Astrocyte of the cerebellum (primary cell): Measurements from ENCODE around the gene LRP4.
"Not testable (repeated sequence)": the region's sequence is repeated elsewhere in the genome, so short reads cannot be mapped to it uniquely, and the experiment has no call there.

ENCODE experiments used
- DNase-seq: peaks from one replicate; pipeline ENCODE4 v3.0.0-alpha.2; 2011; ENCODE audit warnings: low read depth
- H3K4me3 ChIP-seq: 2 replicates; pipeline ENCODE4 v1.5.1; 2011; ENCODE audit warnings: mild to moderate bottlenecking, low read depth, low read length, moderate library complexity
- in situ Hi-C: cut with HindIII; loops from 2 replicates; pipeline ENCODE4 v1.10.0; 2017; ENCODE audit warnings: low sequenced_read_pairs
- TF ChIP-seq, protein P1 (sequence below): IDR thresholded peaks from 2 replicates; pipeline ENCODE4 v1.5.1; 2012; ENCODE audit warnings: low read length, low read depth, moderate library complexity, mild to moderate bottlenecking; ENCODE audit errors: missing control alignments

The LRP4 gene

DNA sequence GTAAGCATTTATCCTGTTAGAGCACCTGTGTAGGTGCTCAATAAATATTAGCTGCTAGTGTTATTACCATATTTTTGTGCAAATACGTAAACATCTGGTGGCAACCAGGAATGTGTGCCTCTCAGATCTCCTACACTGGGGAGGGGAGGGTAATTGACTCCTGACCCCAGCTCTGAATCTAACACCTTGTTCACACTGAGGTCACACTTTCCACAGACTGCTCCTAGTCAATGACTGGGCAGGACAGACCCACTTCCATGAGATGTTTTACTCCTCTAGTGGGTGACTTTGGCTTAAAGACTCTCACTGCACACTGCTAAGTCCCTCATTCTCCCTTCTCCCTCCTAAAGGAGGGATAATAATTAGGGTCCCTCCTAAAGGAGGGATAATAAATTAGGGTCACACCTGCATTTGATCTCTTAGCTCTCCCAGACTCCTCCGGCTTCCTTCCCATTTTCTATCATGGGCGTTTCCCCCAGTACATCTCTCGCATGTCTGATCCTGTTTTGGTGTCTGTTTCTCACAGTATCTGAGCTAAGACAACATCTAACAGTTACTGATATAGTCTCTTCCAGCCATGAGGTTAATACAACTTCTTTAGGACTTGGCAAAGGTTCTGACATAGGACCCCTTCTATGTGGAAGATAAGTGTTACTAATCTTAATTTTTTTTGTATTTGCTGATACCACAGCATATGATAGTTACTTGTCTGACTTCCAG, 26.2 kb upstream of the LRP4 start:
- no peak overlapping the region for H3K4me3 ChIP-seq
- no peak for DNase-seq
- in situ Hi-C loops = no loop called here
- TF ChIP-seq, protein P1, sequence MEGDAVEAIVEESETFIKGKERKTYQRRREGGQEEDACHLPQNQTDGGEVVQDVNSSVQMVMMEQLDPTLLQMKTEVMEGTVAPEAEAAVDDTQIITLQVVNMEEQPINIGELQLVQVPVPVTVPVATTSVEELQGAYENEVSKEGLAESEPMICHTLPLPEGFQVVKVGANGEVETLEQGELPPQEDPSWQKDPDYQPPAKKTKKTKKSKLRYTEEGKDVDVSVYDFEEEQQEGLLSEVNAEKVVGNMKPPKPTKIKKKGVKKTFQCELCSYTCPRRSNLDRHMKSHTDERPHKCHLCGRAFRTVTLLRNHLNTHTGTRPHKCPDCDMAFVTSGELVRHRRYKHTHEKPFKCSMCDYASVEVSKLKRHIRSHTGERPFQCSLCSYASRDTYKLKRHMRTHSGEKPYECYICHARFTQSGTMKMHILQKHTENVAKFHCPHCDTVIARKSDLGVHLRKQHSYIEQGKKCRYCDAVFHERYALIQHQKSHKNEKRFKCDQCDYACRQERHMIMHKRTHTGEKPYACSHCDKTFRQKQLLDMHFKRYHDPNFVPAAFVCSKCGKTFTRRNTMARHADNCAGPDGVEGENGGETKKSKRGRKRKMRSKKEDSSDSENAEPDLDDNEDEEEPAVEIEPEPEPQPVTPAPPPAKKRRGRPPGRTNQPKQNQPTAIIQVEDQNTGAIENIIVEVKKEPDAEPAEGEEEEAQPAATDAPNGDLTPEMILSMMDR = no peak

DNA sequence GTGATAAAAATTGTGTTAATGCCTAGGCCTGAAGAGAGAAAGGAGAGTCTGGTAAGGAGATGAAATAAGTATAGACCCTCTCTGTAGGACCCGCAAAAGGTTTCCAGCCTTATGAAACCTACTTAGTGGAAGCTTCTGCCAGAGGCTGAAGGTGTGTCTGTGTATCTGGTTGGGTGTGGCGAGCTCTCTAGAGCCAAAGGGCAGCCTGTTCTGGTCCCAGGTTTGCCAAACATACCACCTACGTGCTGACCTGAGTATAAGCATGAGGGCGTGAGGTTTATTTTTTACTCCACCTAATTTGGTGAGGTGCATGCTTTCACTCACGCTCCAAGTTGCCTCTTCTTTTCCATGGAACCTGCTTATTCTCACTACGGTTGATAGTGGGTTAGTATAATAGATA, 23.8 kb upstream of the LRP4 start:
- no peak for DNase-seq
- in situ Hi-C loops = no loop called here
- TF ChIP-seq, protein P1 = no peak
- H3K4me3 ChIP-seq = no peak overlapping the region

DNA sequence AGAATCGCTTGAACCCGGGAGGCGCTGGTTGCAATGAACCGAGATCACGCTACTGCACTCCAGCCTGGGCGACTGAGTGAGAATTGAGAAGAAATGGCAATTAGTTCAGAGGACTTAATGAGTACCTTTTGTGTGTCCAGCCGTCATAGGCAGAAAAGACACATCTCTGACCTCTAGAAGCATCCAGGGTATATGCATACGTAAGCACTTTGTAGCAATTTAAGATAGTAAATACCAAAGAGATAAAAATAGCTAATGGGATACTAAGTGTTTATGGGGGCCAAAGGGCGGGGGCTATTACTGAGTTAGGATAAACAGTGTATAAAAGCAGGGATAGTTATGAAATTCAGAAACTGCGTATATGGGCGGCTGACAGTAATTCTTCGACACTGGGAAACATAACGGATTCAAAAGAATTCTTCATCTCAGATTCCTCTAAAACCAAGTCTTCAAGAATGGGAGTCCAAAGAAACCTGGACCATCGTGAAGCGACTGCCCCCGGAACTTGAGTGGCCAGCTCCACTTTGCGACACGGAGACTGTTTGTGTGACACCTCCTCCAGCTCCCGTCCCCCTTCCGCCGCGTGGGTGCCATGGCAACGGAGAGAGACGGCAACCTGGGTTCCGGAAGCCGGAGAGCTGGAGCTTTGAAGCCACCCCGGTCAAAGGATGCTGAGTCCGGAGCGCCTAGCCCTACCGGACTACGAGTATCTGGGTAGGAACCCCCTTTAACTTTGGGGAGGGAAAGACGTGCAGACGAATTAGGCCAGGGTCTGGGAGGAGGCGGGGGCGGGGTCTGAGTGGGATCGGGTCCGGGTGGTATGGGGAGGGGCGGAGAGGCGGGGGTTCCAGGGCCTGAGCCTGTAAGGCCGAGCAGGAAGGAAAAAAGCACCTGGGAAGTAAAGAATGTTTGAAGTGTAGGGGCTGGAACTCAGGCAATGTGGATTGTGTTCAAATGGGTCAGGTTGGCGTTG, 18.1 kb upstream of the LRP4 start, which contains the start of gene CSTPP1:
CSTPP1 (plus strand) TSS at position 624 of the 973 bp plus-strand sequence; CDS start at position 669, 45 bp downstream.
- peak; percentile 85 for DNase-seq
- H3K4me3 ChIP-seq = peak within 1 kb of the TSS; percentile 57
- in situ Hi-C loops = no loop called here
- TF ChIP-seq, protein P1 = no peak

DNA sequence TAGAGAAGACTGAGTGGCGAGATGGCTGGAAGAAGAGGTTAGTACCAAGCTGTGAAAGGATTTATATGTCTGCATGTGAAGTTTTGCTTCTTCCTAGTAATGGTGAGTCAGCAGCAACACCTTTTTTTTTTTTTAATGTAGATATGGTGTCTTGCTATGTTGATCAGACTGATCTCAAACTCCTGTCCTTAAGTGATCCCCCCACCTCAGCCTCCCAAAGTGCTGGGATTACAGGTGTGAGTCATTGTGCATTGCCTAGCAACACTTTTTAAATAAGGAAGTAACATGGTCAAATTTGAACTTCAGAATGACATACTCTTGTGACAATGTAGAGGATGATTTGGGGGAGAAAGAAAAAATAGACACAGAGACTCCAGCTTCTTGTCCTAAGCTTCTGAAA, 11.7 kb upstream of the LRP4 start:
- TF ChIP-seq, protein P1 = no peak
- peak; percentile 33 for DNase-seq
- no peak overlapping the region for H3K4me3 ChIP-seq
- in situ Hi-C loops = loop anchor here (5.0 kb wide), 1 partner anchor 72 kb away; no protein-coding TSS in a partner anchor

DNA sequence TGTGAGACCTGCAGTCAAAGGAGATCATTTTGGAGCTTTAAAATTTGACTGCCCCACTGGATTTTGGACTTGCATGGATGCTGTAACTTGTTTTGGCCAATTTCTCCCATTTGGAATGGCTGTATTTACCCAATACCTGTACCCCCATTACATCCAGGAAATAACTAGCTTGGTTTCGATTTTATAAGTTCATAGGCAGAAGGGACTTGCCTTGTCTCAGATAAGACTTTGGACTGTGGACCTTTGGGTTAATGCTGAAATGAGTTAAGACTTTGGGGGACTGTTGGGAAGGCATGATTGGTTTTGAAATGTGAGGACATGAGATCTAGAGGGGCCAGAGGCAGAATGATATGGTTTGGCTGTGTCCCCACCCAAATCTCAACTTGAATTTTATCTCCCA, 10.4 kb upstream of the LRP4 start:
- in situ Hi-C loops, DNase-seq, H3K4me3 ChIP-seq: not testable (repeated sequence)

DNA sequence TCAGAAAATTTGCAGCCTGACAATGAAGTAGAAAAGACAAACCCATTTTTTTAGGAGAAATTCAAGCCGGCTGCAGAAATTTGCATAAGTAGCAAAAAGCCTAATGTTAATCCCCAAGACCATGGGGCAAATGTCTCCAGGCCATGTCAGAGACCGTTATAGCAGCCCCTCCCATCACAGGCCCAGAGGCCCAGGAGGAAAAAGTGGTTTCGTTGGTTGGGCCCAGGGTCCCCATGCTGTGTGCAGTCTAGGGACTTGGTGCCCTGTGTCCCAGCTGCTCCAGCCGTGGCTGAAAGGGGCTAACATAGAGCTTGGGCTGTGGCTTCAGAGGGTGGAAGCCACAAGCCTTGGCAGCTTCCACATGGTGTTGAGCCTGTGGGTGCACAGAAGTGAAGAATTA, 9.6 kb upstream of the LRP4 start:
- H3K4me3 ChIP-seq, in situ Hi-C loops, DNase-seq: not testable (repeated sequence)

DNA sequence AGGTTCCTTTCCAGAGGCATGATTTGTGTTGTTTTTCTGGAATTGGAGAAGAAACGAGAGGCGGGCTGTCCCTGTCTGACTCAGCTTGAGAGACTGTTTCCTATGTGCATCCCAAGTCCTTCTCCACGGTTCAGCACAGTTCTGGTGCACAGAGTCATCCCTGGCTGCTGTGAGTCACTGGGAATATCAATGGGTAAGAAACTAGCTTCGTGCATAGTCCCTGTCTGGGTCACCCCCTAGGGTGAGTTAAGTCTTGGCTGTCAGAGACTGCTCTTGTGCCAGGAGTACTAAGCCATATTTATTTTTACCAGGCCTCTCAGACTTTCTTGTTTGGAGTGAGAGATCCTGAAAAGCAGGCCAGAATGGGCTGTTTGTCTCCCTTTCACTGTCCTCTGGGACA, 2.4 kb upstream of the LRP4 start:
- H3K4me3 ChIP-seq = no peak overlapping the region
- DNase-seq = peak; percentile 91
- in situ Hi-C loops = no loop called here
- TF ChIP-seq, protein P1 = no peak
